MG63 (cell line): Measurements from ENCODE around the gene MYO15B. TPM values are rescaled to one million over a fixed set of nuclear protein-coding genes. Genes with fewer than 3 reads are reported as not detected.

Experiments
- DNase-seq: peaks from one replicate; pipeline ENCODE4 v3.0.0-alpha.2; 2020
- H3K27me3 ChIP-seq: fragments of 250-450 bp; sonication (Bioruptor Pico); 2 replicates; pipeline ENCODE4 v1.5.1; 2020; ENCODE audit warnings: mild to moderate bottlenecking, moderate library complexity
- H3K36me3 ChIP-seq: fragments of 250-450 bp; sonication (Bioruptor Pico); 2 replicates; pipeline ENCODE4 v1.5.1; 2020; ENCODE audit warnings: mild to moderate bottlenecking, moderate library complexity
- H3K4me3 ChIP-seq: fragments of 250-450 bp; sonication (Bioruptor Pico); 2 replicates; pipeline ENCODE4 v1.5.1; 2020; ENCODE audit warnings: mild to moderate bottlenecking, moderate library complexity
- H3K9me3 ChIP-seq: fragments of 250-450 bp; sonication (Bioruptor Pico); 2 replicates; pipeline ENCODE4 v1.5.1; 2020; ENCODE audit warnings: mild to moderate bottlenecking, moderate library complexity
- total RNA-seq: library from RNA; depleted of rRNA; stranded (reverse); fragments of >200 nt; shearing (Covaris generic); gene quantifications from 2 replicates; pipeline ENCODE4 v1.2.3, GENCODE V29; 2014; ENCODE audit warnings: low replicate concordance

MYO15B gene
- total RNA-seq, 1 experiment from 2014 or later, result 4.7 TPM

- Histone ChIP-seq H3K9me3 (no peaks in the 10 kb centered on the region), H3K4me3 (no peak overlapping the region), H3K36me3 (no peaks in the 10 kb centered on the region), H3K27me3 (no peaks in the 10 kb centered on the region)
- DNase-seq, result no peak
These were observed 19.5 kb downstream of the MYO15B start for GRCh38 chr17:75607086-75607485.

DNA sequence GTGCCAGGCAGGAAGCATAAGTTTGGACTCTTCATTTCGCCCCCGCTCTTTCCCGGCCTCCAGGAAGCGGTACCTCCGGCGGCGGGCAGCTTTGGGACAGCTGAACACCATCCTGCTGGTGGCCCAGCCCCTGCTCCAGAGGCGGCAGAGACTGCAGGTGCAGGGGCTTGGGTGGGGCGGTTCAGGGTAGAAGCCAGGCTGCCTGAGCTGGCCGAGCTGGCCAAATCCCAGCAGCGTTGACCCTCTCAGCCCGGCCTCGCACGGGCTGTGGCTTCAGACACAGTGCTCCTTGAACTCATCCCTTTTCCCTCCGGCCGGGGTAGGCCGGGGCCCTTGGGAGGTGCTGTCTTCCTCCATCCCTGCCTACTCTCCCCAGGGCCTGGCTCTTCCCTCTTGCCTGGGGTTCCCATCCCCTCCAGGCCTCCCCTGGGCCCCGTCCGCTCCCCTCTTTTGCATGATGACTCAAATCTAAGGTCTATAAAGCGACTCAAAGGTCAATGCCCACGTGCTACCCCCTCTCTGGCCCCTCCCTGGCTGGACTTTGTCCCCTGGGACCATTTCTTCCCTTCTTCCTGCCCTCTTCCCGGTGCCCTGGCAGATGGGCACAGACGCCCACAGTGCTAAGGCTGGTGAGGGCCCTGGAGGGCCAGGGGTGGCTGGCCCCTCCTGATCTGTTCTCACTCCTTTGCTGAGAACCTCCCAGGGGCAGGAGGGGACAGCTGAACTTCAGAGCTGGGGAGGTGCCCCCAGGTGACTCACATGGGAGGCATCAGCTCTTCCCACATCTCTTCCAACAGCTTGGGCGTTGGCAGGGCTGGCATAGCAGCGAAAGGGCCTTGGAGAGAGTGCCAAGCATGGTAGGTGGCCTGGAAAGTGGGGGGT is 22.7 kb downstream of the MYO15B start:
- H3K9me3 ChIP-seq, result no peaks in the 10 kb centered on the region
- peak; percentile 79 for DNase-seq
- H3K36me3 ChIP-seq, result no peaks in the 10 kb centered on the region

DNA sequence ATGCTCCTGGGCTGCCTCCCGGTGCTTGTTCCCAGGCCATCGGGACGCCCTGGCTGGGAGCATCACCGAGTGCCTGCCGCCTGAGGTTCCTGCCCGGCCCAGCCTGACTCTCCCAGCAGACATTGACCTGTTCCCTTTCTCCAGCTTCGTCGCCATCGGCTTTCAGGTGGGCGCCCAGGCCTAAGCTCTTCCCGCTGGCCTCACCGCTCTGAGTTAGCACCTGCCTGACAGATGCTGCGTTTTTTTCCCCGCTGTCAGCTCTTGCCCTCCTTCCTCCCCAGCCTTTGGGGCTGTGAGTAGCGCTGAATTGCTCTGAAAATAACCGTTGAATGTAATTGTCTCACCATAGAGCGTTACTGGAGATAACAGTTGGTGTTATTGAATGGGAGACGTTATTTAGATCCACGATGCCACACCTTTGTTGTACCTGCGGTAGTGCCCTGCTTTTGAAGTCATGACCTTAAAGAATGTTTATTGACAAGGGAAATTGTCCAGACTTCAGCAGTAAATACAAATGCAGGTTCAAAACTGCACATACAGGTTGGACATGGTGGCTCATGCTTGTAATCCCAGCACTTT is 24.3 kb downstream of the MYO15B start:
- Histone ChIP-seq H3K9me3 (no peaks in the 10 kb centered on the region), H3K27me3 (no peaks in the 10 kb centered on the region), H3K36me3 (no peaks in the 10 kb centered on the region), H3K4me3 (no peak overlapping the region)
- DNase-seq, result no peak

More for the DNA sequence above, 22.7 kb downstream of the MYO15B start:
- no peak overlapping the region for H3K4me3 ChIP-seq
- H3K27me3 ChIP-seq, result no peaks in the 10 kb centered on the region

GRCh38 chr17:75612906-75613626 is 25.5 kb downstream of the MYO15B start:
- Histone ChIP-seq H3K9me3 (no peaks in the 10 kb centered on the region), H3K36me3 (no peaks in the 10 kb centered on the region), H3K4me3 (no peak overlapping the region), H3K27me3 (no peaks in the 10 kb centered on the region)
- DNase-seq, result no peak

DNA sequence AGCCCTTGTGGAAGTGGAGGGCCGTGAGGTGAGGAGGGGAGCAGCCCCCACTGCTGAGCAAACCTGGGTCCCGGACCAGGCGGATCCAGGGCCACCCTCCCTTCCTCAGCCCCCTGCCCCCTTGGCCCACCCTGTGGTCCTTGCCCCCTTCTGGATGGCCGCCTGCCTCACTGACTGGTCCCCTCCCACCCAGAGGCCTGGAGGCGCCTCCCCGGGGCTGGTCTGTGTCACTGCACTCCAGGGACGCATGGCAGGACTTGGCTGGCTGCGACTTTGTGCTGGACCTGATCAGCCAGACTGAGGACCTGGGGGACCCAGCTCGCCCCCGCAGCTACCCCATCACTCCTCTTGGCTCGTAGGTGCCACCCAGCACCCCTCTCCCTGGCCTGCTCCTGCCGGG is 26.4 kb downstream of the MYO15B start:
- no peak for DNase-seq
- Histone ChIP-seq H3K27me3 (no peaks in the 10 kb centered on the region), H3K9me3 (no peaks in the 10 kb centered on the region), H3K36me3 (no peaks in the 10 kb centered on the region), H3K4me3 (no peak overlapping the region)

DNA sequence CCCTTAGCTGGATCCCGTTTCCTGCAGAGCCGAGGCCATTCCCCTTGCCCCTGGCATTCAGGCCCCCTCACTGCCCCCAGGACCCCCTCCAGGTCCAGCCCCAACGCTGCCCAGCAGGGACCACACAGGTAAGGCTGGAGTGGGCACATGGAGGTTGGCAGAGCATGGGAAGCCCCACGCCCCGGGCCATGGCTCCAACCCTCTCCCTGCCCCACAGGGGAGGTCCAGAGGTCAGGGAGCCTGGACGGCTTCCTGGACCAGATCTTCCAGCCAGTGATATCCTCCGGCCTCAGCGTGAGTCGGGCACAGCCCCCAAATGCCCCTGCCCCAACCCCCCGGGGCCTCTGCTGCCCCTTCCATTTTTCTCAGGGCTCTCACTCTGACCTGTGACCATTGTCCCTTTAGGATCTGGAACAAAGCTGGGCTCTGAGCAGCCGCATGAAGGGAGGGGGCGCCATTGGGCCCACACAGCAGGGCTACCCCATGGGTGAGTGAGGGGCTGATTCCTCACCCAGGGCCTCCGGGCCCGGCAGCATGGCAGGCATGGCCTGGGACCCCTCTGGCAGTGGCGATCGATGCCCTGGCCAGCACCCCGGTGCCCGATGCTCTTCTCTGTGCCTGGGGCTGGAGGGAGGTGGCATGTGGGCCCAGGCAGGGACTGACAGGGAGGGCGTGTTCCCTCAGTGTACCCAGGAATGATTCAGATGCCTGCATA is 27.1 kb downstream of the MYO15B start:
- no peak for DNase-seq
- Histone ChIP-seq H3K4me3 (no peak overlapping the region), H3K9me3 (no peaks in the 10 kb centered on the region), H3K36me3 (no peaks in the 10 kb centered on the region), H3K27me3 (no peaks in the 10 kb centered on the region)

DNA sequence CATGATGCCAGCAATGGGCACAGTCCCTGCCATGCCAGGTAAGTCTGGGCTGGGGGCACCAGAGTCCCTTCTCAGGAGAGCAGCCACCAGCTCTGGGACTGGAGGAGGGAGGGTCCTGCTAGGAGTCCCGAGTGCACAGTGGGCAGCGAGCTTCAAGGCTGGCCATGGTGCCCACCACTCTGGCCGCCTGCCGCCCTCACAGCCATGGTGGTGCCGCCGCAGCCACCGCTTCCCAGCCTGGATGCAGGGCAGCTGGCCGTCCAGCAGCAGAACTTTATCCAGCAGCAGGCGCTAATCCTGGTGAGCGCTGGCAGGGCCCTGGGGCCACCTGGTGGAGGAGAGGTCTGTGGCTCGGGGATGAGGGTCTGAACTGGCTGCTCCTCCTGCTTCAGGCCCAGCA is 27.7 kb downstream of the MYO15B start:
- Histone ChIP-seq H3K27me3 (no peaks in the 10 kb centered on the region), H3K9me3 (no peaks in the 10 kb centered on the region), H3K4me3 (no peak overlapping the region), H3K36me3 (no peaks in the 10 kb centered on the region)
- DNase-seq, result no peak

- Histone ChIP-seq H3K9me3 (no peaks in the 10 kb centered on the region), H3K4me3 (no peak overlapping the region), H3K27me3 (no peaks in the 10 kb centered on the region), H3K36me3 (no peaks in the 10 kb centered on the region)
- DNase-seq, result no peak
These were observed 29.0 kb downstream of the MYO15B start for GRCh38 chr17:75616521-75617122.

DNA sequence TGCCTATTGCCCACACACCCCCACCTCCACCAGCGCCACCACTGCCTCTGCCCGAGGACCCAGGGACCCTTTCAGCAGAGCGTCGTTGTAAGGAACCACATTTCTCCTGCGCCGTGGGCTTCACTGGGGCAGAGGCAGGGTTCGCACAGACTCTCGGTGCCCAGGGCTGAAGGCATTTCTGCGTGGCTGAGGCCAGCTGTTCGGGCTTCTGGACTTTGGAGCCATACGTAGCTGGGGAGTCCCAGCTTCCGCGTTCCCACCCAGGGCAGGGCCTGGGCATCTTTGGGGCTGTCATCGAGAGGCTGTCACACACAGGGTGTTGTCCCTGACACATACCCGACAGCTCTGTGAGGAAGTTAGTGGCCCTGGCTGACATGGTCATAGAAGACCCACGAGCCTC is 29.6 kb downstream of the MYO15B start:
- no peak overlapping the region for H3K4me3 ChIP-seq
- DNase-seq, result no peak
- no peaks in the 10 kb centered on the region for H3K36me3 ChIP-seq
- no peaks in the 10 kb centered on the region for H3K9me3 ChIP-seq
- no peaks in the 10 kb centered on the region for H3K27me3 ChIP-seq

DNA sequence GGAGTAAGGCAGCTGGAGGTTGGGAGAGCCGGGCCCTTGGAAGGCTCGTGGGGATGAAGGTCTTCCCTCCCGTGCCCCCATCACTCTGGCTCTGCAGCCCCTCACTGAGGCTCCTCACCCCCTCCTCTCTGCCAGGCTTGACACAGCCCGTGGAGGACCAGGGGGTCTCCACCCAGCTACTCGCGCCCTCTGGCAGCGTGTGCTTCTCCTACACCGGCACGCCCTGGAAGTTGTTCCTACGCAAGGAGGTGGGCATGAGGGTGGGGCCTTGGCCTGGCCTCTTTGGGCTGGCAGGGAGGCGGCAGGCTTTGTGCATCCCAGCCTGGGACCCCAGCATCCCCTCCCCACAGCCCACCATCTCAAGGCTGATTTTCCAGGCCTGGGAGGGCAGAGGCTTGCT is 30.1 kb downstream of the MYO15B start:
- Histone ChIP-seq H3K36me3 (no peaks in the 10 kb centered on the region), H3K9me3 (no peaks in the 10 kb centered on the region), H3K27me3 (no peaks in the 10 kb centered on the region), H3K4me3 (no peak overlapping the region)
- DNase-seq, result no peak

- H3K27me3 ChIP-seq, result no peaks in the 10 kb centered on the region
- H3K4me3 ChIP-seq, result no peak overlapping the region
- peak; percentile 52 for DNase-seq
- H3K9me3 ChIP-seq, result no peaks in the 10 kb centered on the region
- H3K36me3 ChIP-seq, result no peaks in the 10 kb centered on the region
These were observed 32.2 kb downstream of the MYO15B start for GRCh38 chr17:75619506-75620431.

DNA sequence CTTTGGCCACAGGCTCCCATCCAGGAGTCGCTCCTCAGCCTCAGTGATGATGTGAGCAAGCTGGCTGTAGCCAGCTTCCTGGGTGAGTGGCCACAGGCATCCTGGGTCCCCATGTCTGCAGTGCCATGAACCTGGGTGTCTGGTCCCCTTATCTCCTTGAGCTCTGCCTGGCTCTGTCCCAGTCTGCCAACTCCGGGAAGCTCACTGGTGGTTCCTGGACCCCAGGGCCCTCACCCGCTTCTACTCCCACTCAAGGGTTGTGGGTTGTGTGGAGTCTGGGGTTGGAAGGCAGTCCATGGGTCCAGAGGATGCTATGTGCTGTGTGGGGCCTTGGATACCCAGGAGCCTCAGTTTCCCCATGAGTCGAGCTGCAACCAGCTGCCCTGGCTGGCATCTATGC is 33.9 kb downstream of the MYO15B start:
- no peak overlapping the region for H3K4me3 ChIP-seq
- no peaks in the 10 kb centered on the region for H3K27me3 ChIP-seq
- no peaks in the 10 kb centered on the region for H3K36me3 ChIP-seq
- DNase-seq, result no peak
- no peaks in the 10 kb centered on the region for H3K9me3 ChIP-seq

- DNase-seq, result no peak
- Histone ChIP-seq H3K9me3 (no peaks in the 10 kb centered on the region), H3K36me3 (no peaks in the 10 kb centered on the region), H3K4me3 (no peak overlapping the region), H3K27me3 (no peaks in the 10 kb centered on the region)
These were observed 34.5 kb downstream of the MYO15B start for GRCh38 chr17:75622076-75622475.

DNA sequence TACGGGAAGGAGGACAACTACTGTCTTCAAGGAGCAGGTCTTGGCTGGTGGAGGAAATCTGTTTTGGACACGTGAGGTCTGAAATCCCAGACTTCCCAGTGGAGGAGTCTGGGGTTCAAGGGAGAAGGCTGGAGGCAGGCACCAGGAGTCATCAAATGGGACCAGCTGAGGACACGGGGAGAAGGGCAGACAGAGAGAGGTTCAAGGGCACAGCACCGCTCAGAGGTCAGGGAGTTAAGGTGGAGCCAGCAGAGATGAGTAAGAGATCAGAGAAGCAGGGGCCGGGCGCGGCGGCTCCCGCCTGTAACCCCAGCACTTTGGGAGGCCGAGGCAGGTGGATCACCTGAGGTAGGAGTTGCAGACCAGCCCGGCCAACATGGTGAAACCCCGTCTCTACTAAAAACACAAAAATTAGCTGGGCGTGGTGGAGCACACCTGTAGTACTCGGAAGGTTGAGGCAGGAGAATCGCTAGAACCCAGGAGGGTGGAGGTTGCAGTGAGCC is 35.2 kb downstream of the MYO15B start:
- DNase-seq, result no peak
- H3K9me3 ChIP-seq, result no peaks in the 10 kb centered on the region
- no peak overlapping the region for H3K4me3 ChIP-seq
- no peaks in the 10 kb centered on the region for H3K27me3 ChIP-seq
- H3K36me3 ChIP-seq, result no peaks in the 10 kb centered on the region

DNA sequence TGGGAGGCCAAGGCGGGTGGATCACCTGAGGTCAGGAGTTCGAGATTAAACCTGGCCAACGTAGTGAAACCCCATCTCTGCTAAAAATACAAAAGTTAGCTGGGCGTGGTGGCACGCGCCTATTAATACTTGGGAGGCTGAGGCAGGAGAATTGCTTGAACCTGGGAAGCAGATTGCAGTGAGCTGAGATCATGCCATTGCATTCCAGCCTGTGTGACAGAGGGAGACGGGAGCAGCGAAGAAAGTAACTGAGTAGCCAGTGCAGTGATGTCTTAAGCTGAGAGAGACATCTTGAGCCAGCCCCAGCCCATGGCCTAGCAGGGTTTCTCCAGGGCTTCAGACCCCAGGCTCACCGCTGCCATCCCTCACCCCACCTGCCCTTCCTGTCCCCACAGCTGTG is 35.8 kb downstream of the MYO15B start:
- no peaks in the 10 kb centered on the region for H3K9me3 ChIP-seq
- DNase-seq, result no peak

More for the DNA sequence above, 35.8 kb downstream of the MYO15B start:
- Histone ChIP-seq H3K27me3 (no peaks in the 10 kb centered on the region), H3K4me3 (no peak overlapping the region), H3K36me3 (no peaks in the 10 kb centered on the region)
